Astrocyte (in vitro differentiated cells and primary cell): ENCODE measurements around the gene CENPX. TPM values are rescaled to one million over a fixed set of nuclear protein-coding genes. Genes with fewer than 3 reads are reported as not detected.

Experiments
- DNase-seq: peaks from one replicate; pipeline ENCODE4 v3.0.0-alpha.2; 2010; ENCODE audit warnings: low read depth
- FAIRE-seq: peaks from 2 replicates; lab custom pipeline; 2011; peaks lifted over from hg19 to GRCh38; lab: Jason Lieb, UNC
- H2AFZ ChIP-seq: 2 replicates; pipeline ENCODE4 v1.6.0; 2012; ENCODE audit warnings: low read depth, low read length, inconsistent platforms
- H3K27ac ChIP-seq: 2 replicates; pipeline ENCODE4 v1.5.1; 2011; ENCODE audit warnings: low read depth, low read length, inconsistent platforms
- H3K27me3 ChIP-seq: 2 replicates; pipeline ENCODE4 v1.6.0; 2011; ENCODE audit warnings: low read length, inconsistent platforms; ENCODE audit not compliant: insufficient read depth
- H3K36me3 ChIP-seq: 2 replicates; pipeline ENCODE4 v1.5.1; 2011; ENCODE audit warnings: low read length, inconsistent platforms; ENCODE audit not compliant: insufficient read depth
- H3K4me1 ChIP-seq: 2 replicates; pipeline ENCODE4 v1.5.1; 2011; ENCODE audit warnings: low read length, inconsistent platforms; ENCODE audit not compliant: insufficient read depth
- H3K4me2 ChIP-seq: 2 replicates; pipeline ENCODE4 v1.6.0; 2012; ENCODE audit warnings: low read length, inconsistent platforms
- H3K4me3 ChIP-seq: 2 replicates; pipeline ENCODE4 v1.5.1; 2011; ENCODE audit warnings: low read depth, mild to moderate bottlenecking, low read length, inconsistent platforms; ENCODE audit not compliant: insufficient read depth
- H3K79me2 ChIP-seq: 2 replicates; pipeline ENCODE4 v1.6.0; 2012; ENCODE audit warnings: mild to moderate bottlenecking, low read length, inconsistent platforms; ENCODE audit not compliant: insufficient read depth
- H3K9ac ChIP-seq: 2 replicates; pipeline ENCODE4 v1.6.0; 2012; ENCODE audit warnings: mild to moderate bottlenecking, low read length, inconsistent platforms
- H3K9me3 ChIP-seq: 2 replicates; pipeline ENCODE4 v1.5.1; 2012; ENCODE audit warnings: low read depth, mild to moderate bottlenecking, low read length, inconsistent platforms; ENCODE audit not compliant: insufficient read depth
- H4K20me1 ChIP-seq: 2 replicates; pipeline ENCODE4 v1.6.0; 2012; ENCODE audit warnings: low read length, inconsistent platforms; ENCODE audit not compliant: insufficient read depth
- H3K27ac Mint-ChIP-seq: one replicate; pipeline ENCODE4 v1.8.0; 2021; ENCODE audit warnings: mild to moderate bottlenecking, mixed read lengths; ENCODE audit not compliant: unreplicated experiment
- H3K27me3 Mint-ChIP-seq: one replicate; pipeline ENCODE4 v1.8.0; 2021; ENCODE audit warnings: low read depth, mixed read lengths; ENCODE audit not compliant: unreplicated experiment
- H3K36me3 Mint-ChIP-seq: one replicate; pipeline ENCODE4 v1.8.0; 2021; ENCODE audit warnings: low read depth, mixed read lengths; ENCODE audit not compliant: unreplicated experiment
- H3K4me1 Mint-ChIP-seq: one replicate; pipeline ENCODE4 v1.8.0; 2021; ENCODE audit warnings: low read depth, mixed read lengths; ENCODE audit not compliant: unreplicated experiment
- H3K4me3 Mint-ChIP-seq: one replicate; pipeline ENCODE4 v1.8.0; 2021; ENCODE audit warnings: mild to moderate bottlenecking, moderate library complexity, mixed read lengths; ENCODE audit not compliant: unreplicated experiment
- H3K9me3 Mint-ChIP-seq: one replicate; pipeline ENCODE4 v1.8.0; 2021; ENCODE audit warnings: mild to moderate bottlenecking, mixed read lengths; ENCODE audit not compliant: unreplicated experiment
- CTCF ChIP-seq: IDR thresholded peaks from 2 replicates; pipeline ENCODE4 v1.5.1; 2011; ENCODE audit warnings: low read depth, mild to moderate bottlenecking, inconsistent platforms, low read length, moderate library complexity; ENCODE audit not compliant: insufficient read depth
- EZH2 ChIP-seq: IDR thresholded peaks from 2 replicates; pipeline ENCODE4 v1.6.1; 2012; ENCODE audit warnings: mild to moderate bottlenecking, low read length, inconsistent platforms; ENCODE audit not compliant: insufficient read depth
- total RNA-seq: library from RNA; stranded (reverse); gene quantifications from 2 replicates; pipeline ENCODE4 v1.2.1, GENCODE V29; 2021

The CENPX gene
- total RNA-seq, 1 donor from 2014 or later, result 26.7 TPM

- Mint-ChIP-seq H3K27ac (no peak overlapping the region), H3K27me3 (no peaks in the 10 kb centered on the region), H3K9me3 (no peaks in the 10 kb centered on the region), H3K4me1 (peaks cover 5% of the 10 kb centered on the region), H3K36me3 (peaks cover 10% of the 10 kb centered on the region), H3K4me3 (no peak overlapping the region)
- H3K9ac ChIP-seq, result no peak overlapping the region
- H3K27me3 ChIP-seq, result no peaks in the 10 kb centered on the region
- H3K36me3 ChIP-seq, result no peaks in the 10 kb centered on the region
- TF ChIP-seq CTCF (no peak), EZH2 (no peak)
- peaks cover 8% of the 10 kb centered on the region for H3K4me1 ChIP-seq
- H3K27ac ChIP-seq, result no peak overlapping the region
- no peaks in the 10 kb centered on the region for H4K20me1 ChIP-seq
- no peak overlapping the region for H2AFZ ChIP-seq
- H3K4me3 ChIP-seq, result no peak overlapping the region
- H3K79me2 ChIP-seq, result peaks cover 8% of the 10 kb centered on the region
- no peak overlapping the region for H3K4me2 ChIP-seq
- FAIRE-seq (no peak), DNase-seq (no peak)
- H3K9me3 ChIP-seq, result no peaks in the 10 kb centered on the region
Observed at GRCh38 chr17:82045936-82046484, 23.3 kb upstream of the CENPX start.

- Mint-ChIP-seq H3K36me3 (peaks cover 10% of the 10 kb centered on the region), H3K27ac (no peak overlapping the region)
- H2AFZ ChIP-seq, result no peak overlapping the region
Observed at GRCh38 chr17:82043507-82043906, 20.8 kb upstream of the CENPX start.

More at GRCh38 chr17:82043507-82043906, 20.8 kb upstream of the CENPX start:
- Histone ChIP-seq H3K27ac (no peak overlapping the region), H3K4me3 (no peak overlapping the region), H3K4me2 (no peak overlapping the region), H3K27me3 (no peaks in the 10 kb centered on the region), H3K9ac (no peak overlapping the region), H3K36me3 (no peaks in the 10 kb centered on the region), H3K79me2 (no peaks in the 10 kb centered on the region), H3K4me1 (no peaks in the 10 kb centered on the region), H4K20me1 (no peaks in the 10 kb centered on the region), H3K9me3 (no peaks in the 10 kb centered on the region)
- FAIRE-seq (no peak), DNase-seq (no peak)
- Mint-ChIP-seq H3K9me3 (no peaks in the 10 kb centered on the region), H3K4me3 (no peak overlapping the region), H3K4me1 (no peaks in the 10 kb centered on the region), H3K27me3 (peaks cover 2% of the 10 kb centered on the region)
- TF ChIP-seq CTCF, result no peak
- no peak for TF ChIP-seq EZH2
